ENCODE results near the gene NEK2.
"Not testable (repeated sequence)": the region's sequence is repeated elsewhere in the genome, so short reads cannot be mapped to it uniquely, and the experiment has no call there.

NEK2 gene

DNA sequence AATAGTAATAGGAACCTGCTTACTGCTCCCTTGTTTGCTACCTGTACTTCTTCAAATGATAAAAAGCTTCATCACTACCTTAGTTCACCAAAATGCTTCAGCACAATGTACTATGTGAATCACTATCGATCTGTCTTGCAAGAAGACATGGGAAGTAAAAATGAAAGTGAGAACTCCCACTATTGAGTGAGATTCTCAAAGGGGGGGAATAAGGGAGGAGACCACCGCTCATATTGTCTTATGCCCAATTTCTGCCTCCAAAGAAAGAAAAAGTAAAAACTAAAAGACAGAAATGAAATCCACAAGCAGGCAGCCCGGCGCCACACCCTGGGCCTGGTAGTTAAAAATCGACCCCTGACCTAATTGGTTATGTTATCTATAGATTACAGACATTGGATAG, 18.5 kb upstream of the NEK2 start:
- DNase-seq: not testable (repeated sequence)

DNA sequence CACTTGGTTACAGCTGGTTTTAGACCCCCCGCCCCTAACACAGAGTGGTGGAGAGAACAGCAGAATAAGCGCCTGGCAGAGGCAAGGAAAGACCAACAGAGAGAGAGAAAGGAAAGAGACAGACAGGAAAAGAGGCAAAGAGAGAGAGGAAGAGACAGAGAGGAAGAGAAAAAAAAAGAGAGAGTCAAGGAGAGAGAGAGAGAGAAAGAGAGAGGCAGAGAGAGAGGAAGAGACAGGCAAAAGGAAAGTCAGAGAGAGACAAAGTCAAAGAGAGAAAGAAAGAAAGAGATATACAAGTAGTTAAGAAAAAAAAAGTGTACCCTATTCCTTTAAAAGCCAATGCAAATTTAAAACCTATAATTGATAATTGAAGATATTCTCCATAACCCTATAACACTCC, 13.0 kb upstream of the NEK2 start:
- DNase-seq: no peak

DNA sequence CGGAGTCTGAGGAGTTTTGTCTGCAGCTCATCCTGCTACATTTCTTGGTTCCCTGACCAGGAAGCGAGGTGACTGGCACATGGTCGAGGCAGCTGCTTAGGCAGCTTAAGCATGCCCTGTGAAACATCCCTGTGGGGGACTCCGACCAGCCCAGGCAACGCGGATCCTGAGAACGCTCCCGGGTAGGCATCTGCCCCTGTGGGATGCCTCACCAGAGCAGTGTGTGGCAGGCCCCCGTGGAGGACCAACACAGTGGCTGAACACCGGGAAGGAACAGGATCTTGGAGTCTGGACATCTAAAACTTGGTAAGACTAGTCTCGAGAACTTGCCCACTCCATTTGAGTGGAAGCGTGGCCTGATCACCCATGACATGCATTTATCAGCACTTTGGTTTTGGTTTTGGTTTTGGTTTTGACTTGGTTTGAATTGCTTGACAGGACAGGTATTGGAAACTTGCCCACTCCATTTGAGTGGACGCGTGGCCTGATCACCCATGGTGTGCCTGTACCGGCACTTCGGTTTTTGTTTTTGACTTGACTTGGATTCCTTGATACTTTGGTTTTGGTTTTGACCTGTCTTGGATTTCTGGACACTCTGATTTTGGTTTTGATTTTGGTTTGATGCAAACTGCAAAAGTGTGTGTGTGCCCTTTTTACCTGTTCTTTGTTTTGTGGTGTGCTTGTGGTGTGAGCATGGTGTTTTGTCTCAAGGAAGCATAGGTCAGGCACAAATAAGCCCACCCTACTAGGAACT, 12.2 kb upstream of the NEK2 start:
- DNase-seq: no peak

DNA sequence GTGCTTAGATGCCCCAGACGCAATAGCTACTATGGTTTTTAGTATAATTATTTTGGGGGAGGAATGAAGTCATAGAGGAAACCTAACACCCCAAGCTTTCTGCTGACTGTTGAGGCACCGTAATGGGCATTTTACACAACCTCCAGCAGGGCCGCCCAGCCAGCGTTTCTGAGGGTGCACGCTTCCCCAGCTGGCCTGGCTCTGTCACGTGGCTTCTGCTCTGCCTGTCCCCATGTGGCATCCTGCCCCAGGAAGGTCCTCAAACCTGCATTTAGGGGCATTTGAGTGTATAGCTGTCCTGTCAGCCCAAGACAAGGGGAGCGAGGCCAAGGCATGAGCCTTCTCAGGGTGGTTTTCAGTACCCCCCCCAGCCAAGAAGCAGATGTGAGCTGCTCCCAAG, 10.4 kb upstream of the NEK2 start:
- DNase-seq: no peak

DNA sequence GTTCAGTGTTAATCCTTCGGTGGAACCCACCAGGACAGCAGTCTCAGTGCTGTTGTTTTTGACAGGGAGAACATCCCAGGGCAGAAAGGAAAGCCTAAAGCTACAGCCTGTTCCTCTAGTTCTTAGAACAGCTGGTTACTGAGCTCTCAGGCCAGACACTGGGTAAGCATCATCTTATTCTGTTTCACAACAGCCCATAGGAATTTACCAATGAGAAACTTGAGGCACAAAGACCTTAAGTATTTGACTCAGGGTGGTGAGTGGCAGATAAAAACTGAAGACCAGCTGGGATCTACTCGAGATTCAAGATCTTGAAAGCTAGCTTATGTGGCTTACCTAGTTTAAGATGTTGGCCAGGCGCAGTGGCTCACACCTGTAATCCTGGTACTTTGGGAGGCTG, 9.4 kb upstream of the NEK2 start:
- no peak for DNase-seq

DNA sequence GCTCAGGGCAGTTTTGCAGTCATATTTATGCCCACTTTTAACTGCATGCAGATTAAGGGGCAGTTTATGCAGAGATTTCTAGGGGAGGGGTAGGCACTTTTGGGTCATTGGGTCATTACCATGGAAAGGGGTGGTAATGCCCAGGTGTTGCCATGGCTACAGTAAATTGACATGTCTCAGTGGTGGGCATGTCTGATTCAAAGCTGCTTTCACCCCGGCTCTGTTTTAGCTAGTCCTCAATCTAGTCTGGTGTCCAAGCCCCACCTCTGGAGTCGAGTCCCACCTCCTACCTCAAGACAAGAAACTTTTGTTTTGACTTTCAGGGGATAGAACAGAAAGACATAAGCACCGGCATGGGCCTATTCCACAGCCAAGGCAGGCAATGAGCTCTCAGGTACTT, 8.9 kb upstream of the NEK2 start:
- no peak for DNase-seq

DNA sequence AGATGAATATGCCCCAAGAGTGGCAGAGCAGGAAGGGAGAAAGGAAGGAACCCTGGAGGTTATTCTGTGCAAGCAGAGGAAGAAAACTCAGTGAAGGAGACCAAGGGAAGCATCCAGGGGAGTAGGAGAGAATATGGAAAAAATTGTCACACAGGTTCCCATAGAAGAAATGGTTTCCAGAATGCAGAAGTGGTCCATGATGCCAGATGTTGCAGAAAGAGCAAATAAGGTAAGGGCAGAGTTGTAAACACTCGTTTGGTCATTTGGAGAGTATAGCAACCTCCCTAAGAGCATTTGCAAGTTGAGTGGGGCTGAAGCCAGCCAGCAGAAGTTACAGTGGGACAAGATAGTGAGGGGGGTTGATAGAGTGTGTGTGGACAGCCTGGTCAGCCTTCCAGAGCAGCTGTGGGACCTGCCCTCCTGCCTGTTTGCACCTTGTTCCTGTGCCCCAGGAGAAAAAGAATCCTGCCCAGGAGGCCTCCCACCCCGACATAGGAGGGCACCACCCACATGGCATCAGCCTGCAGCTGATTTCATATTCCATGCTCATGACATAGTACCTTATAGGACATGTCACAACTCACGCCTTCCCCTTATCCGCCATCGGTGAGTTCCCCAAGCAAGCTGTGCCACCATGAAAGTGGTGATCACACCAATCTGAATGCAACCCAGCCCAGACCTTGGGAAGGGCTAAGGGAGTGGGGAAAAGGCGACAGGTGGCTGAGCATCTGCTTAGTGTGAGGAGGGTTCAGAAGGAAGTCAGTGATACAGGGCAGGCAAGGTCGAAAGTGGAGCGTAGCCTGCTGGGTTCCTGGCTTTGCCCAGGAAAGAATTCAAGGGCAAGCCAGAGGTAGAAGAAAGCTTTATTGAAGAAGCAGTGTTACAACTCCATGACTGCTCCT, 8.2 kb upstream of the NEK2 start:
- DNase-seq: no peak

DNA sequence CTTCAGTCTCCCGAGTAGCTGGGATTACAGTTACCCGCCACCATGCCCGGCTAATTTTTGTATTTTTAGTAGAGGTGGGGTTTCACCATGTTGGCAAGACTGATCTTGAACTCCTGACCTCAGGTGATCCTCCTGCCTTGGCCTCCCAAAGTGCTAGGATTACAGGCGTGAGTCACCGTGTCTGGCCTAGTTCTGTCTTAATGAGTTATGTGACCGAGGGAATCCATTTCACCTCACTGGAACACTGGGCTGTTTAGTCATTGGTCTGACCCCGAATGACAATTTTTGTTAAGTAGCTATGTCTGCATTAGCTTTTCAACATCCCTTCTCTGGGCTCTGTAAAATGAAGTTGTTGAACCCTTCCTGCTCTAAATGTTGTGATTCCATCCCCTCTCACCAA, 6.8 kb upstream of the NEK2 start:
- not testable (repeated sequence) for DNase-seq

DNA sequence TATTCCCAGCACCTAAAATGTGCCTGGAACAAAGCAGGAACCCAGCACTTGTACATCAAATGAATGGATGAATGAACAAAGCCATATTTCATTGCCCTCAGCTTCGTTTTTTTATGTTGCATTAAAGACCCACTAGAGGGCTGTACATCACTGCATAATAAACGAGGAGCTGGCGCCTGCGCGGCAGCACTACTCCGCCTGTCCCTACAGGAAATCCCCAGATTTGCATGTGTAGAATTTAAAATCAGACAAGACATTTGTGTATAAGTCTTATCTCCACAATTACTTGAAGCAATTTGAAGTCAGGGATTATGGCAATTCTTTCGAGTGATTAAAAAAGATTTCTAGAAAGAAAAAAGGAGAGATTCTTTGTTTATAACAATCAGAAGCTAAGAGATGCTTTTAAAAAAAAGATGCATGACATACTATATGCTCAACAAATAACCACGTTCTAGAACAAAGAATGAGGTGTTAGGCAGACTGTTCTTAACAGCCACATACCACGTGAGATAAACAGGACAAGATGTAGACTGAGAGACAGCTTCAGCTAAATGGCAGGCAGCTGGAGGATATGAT, 5.4 kb upstream of the NEK2 start:
- peak; percentile 47 for DNase-seq

DNA sequence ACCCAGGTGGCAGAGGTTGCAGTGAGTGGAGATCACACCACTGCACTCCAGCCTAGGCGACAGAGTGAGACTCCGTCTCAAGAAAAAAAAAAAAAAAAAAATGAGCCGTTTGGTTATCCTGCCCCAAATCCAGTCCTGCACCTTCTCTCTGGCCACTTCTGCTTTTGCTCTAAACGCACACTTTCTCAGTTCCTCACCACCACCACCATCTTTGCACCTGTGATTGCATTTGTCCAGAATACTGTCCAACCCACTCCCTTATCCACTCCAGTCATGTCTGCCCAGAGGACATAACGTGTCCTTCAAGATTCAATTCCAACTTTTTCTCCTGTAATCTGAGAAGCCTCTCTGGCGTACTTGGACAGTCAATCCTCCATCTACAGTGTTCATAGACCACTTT, 2.2 kb upstream of the NEK2 start:
- DNase-seq: no peak

DNA sequence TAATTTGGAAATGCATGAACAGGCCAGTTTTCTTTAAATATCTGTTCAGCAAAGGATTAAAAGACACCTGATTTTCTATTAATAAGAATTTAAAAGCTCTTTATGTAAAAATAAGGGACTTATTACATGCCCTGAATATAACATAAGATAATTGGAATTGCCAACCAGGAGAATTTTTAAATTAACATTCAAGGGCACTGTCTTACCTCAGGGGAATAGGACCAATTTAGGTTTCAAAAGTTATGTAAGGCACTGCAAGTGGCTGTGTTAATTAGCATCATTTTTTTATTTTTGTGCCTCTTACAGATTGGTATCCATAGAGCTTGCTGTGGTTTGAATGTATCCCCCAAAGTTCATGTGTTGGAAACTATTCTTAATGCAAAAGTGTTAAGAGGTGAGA, 1.3 kb upstream of the NEK2 start:
- DNase-seq: no peak

DNA sequence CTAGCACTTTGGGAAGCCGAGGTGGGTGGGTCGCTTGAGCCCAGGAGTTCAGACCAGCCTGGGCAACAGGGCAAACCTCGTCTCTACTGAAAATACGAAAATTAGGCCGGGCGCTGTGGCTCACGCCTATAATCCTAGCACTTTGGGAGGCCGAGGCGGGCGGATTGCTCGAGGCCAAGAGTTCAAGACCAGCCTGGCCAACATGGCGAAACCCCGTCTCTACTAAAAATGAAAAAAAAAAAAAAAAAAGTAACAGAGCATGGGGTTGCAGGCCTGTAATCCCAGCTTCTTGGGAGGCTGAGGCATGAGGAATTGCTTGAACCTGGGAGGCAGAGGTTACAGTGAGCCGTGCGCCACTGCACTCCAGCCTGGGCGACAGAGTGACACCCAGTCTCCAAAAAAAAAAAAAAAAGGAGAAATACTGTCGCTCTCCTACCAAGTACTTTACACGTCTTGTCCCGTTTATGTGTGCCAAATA, 724 bp upstream of the NEK2 start:
- DNase-seq: no peak

DNA sequence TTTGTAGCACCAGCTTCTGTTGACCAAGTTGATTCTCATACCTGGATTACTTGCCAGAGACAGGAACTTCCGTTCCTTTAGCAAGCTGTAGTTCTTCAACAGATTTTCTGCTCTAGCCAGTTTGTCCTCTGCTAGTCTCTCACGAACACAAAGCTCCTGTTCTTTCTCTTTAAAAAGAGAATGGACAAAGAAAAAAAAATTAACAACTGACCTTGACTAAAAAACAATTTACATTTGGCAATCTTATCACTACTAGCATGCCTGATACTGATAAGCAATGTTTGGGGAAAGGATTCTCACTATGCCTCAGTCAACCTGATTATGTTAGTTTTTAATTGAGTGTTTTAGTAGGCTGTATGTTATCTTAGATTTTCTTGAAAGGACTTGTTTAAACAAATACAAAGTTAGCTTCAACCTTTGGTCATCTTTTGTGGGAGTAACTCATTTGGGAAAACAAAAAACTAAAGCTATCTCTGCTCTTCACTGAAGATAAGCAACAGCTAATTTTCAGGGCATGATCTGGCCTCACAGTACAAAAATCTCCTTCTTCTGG, 8.3 kb downstream of the NEK2 start:
- no peak for DNase-seq

DNA sequence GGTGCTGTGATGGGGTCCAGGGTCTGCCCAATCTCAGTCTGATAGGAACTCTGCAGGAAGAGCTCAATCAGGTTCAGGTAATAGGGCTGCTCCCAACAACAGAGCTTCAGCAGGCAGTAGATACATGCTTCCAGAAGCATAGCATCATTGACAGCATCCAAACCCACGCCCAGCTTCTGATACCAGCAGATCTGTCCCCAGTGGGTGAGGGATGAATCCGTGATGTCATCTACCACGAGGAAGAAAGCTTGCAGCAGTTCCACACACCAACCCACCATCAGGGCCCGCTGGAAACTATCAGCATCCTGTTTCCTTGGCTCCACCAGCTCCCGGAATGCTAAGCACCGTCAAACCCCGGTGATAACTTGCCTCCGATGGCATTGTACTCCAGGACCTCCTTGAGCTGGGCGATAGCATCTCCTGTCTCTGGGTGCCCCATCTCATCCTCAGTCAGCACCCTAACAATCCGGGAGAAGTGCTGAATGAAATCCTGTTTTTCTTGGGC, 14.7 kb downstream of the NEK2 start:
- no peak for DNase-seq

DNA sequence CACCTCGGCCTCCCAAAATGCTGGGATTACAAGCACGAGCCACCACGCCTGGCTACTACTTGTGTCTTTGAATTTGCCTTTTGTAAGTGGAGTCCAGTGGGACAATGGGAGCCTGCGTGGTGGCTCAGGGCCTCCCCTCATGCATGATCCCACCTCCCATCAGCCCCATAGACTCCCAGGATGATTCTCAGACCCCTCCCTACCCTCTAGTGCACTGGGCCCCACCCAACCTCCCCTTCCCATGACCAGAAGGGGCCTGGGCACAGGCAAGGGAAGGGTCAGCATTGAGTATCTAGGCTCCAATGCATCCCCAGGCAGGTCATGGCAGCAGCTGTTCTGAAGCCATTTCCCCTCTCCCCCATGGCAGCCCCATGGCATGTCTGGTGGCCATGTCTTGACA, 18.7 kb downstream of the NEK2 start:
- no peak for DNase-seq

DNA sequence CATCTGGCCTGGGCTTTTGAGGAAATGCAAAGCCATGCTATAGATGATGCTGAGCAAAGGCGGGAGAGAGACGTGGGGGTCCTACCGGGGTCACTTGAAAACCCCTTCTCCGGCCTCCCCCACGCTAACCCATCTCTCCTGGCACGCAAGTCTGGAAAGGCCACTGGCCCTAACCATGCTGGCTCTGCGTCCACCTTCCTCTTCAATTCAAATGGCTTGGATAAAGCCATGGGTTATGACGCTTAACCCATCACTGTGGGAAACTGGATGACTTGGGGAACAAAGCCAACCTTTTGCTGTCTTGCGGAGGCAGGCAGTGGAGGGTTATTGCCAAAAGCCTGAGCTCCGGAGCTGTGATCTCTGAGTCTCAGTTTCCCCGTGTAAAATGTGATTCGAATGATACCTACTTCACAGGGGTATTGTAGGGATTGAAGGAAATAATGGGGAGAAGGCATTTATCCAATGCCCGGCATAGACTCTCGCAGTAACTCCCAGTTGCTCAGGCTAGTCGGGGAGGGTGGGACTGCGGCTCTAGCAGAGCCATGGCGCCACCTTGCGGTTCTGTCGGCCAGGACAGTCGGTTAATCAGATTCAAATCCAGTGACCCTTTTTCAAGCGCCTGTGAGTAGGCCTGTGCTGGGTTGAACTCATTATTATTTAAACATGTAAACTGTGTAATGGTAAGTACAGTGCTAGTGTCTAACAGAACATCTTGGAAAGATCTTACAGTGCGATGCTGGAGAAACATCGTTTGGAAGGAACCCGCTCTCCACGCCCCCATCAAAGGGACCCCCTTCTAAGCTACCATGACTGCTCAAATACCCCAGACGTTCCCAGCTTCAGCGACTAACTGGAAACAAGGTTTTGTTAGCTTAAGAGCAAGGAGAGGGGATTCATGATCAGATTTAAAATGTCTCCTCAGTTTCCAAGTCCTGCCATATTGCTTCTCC, 20.3 kb downstream of the NEK2 start:
- DNase-seq: peak; percentile 57

DNA sequence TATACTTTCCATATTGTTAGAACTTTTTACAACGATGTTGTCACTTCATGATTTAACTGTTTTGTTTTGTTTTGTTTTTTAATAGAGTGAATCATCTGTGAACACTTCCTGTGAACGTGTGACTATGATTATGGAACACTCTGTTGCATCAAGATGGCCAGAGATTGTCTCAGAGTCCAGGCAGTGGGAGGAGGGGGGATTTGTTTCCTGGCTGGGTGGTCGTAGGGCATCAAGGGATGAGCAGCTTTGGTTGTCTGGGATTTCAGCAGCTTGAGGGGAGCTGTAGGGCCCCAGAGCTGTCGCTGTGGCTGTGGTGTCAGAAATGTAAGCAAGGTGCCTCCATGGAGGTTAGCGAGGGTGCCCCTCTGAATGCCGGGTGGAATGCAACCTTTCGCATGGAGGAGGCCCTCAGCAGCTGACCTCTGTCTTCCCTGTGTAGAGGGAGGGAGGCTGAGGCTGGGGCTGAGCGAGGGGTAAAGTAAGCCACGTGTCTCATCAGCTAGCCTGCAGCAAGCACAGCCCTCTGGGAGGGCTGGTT, 21.4 kb downstream of the NEK2 start:
- no peak for DNase-seq

DNA sequence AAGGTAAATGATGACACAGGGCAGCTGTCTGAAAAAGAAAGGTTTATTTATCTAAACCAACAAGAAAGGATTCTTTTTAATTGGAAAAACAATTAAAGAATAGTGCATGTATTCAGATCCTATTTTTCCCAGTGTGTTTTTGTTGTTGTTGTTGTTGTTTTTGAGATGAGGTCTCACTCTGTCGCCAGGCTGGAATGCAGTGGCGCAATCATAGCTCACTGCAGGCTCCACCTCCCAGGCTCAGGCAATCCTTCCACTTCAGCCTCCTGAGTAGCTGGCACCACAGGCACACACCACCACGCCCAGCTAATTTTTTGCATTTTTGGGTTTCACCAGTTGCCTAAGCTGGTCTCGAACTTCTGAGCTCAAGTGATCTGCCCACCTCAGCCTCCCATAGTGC, 22.1 kb downstream of the NEK2 start:
- DNase-seq: no peak

DNA sequence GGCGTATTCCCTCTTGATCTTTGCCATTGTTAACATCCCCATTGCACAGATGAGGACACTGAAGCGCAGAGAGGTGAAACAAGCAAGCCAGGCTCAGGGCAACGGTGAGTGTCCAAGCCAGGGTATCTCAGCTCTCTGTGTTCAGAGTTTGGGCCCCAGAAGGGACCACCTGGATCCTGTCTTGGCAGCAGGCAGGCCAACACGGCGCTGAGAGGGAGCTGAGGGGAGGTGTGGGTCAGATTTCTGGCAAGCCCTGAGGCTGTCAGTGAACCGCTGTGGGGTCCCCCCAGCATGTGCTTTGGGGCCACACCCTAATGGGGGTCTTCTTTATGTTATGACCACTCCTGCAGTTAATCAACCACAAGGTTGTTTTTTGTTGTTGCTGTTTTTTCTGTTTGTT, 23.1 kb downstream of the NEK2 start:
- no peak for DNase-seq

DNA sequence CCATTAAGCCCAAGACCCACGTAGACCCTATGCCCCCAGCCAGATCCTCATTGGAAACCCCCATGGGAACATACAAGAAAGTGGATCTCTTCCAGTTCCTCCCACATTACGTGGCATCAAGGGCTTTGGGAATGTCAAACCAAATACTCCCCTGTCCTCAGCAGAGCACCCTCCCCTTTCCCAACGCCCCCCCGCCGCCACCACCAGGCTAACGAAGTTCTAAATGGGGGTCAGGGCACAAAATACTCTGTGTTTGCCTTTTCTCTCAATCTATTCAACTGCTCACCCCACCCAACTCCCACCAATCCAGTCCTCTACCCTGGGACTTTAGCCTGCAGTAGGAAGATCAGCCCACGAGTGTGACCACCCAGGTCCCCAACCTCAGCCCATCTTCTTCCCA, 24.5 kb downstream of the NEK2 start:
- DNase-seq: no peak
